ENCODE measurements around the gene SPOP.
"Not testable (repeated sequence)": the region's sequence is repeated elsewhere in the genome, so short reads cannot be mapped to it uniquely, and the experiment has no call there.

The SPOP gene

DNA sequence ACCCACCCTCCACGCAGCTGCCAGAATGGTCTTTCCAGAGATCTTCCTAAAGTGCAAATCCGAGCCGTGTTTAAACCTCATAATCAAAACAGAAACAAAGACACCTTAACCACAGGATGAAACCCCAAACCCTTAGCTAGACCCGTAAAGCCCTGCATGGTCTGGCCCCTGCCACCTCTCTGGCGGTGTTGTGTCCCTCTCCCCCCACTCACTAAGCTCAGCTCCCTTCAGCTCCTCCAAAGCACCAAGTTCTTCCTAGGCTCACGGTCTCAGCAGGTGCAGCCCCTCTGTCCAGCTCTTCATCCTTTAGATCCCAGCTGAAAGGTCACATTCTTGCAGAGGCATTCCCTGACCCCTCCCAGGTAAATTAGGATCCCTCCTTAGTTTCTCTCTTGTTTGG is 106.6 kb downstream of the SPOP start:
- no peak for DNase-seq

DNA sequence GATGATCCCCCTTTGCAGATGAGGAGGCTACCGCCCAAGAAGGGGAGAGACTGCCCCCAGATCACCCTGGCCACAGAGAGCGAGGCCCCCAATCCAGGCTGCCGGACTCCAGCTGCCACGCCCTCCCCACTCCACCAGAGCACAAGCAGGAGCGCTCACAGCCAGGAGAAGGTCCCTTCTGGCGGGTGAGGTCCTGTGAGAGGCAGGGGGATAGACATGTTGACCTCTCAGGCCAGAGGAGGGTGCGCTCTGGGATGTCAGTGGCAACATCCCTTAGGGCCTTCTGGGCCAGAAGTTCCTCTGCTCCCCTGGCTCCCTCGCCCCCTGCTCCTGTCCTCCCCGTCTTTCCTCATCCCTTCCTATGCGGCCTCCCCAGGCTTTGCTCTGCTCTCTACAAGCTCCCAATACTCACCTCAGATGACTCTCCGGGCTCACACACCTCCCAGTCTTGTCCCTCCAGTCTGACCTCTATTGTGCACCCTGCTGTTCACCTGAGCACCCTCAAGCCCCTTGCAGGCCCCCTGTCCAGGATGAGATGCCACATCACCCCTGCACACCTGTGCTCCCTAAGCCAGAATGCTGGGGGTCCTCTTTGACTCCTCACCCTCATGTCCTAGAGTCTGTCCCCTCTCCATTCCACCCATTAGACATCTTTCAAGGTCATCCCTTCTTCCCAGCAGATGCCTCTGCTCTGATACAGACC is 107.2 kb downstream of the SPOP start:
- no peak for DNase-seq

DNA sequence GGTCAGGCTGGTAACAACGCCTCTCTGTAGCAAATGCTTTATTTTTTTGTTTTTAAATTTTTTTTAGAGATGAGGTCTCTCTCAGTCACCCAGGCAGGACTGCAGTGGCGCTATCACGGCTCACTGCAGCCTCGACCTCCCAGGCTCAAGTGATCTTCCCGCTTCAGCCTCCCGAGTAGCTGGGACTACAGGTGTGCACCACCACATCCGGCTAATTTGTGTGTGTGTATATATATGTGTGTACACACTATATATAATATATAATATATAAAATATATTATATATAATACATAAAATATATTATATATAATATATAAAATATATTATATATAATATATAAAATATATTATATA is 109.2 kb downstream of the SPOP start:
- not testable (repeated sequence) for DNase-seq

DNA sequence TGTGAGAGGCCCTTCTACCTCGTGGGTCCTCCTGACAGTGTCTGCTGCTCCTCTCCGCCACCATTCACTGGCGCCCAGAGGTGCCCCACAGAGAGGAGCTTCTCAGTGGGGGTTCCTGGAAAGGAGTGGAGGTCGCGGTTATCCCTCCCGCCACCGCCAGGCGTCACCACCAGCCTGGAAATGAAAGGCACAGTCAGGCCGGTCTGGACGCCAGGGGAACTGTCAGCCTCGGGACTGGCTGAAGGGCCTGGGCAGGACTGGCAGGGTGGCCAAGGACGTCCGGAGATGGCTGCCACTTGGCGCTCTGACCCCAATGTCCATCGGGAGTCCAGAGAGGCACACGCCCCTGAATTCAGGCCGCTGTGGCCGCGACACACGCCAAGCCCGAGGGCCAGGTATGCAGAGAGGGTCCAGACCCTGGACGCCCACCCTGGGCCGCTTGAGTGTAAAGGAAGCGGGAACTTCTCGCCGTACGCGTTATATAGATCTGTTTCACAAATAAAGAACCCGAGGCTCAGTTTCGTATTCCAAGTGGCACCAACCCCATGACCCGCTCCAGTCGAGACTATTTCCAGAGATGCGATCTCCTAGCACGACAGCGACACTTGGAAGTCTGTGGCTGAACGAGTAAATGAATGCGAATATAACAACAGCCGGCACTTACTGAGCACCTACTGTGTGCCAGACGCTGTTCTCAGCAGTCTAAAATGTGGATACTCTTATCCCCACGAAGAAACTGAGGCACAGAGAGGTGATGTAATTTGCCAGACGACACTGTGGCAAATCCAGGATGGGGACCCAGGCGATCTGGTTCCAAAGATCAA is 109.8 kb downstream of the SPOP start:
- peak; percentile 84 for DNase-seq

DNA sequence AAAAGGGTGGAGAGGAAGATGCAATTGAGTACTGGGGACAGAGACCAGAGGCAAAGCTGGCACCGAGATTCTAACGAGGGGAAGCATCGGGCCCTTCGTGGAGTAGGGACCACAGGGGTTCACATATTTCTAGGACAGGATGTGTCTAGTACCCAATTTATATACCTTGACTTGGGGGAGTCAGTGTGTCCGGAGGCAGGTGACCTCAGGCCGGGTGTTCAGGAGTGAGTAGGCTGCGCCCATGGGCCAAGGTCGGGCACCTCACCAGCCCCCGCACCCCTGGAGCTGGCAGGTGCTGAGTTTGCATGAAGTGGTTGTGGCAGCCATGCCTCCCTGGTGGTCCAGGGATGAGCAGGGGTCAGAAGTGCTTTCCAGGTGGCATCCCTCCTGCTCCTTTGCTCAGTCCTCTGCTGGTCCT is 110.8 kb downstream of the SPOP start:
- DNase-seq = no peak

DNA sequence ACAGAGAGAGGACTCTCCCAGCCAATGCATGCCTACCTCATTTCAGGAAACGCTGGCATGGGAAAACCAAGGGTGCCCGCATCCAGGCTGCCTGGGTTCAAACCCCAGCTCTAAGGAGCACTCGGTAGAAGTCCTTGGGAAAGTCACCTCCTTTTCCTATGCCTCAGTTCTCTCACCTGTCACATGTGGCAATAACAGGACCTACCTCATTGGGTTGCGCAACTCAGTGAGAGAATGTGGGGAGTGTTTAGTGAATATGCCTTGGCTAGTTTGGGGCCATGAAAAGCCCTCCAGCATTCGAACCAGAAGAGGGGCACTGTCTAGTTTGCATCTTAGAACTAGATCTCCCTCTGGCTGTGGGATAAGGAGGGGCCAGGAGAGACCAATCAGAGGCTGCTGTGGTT is 111.2 kb downstream of the SPOP start:
- DNase-seq = no peak

DNA sequence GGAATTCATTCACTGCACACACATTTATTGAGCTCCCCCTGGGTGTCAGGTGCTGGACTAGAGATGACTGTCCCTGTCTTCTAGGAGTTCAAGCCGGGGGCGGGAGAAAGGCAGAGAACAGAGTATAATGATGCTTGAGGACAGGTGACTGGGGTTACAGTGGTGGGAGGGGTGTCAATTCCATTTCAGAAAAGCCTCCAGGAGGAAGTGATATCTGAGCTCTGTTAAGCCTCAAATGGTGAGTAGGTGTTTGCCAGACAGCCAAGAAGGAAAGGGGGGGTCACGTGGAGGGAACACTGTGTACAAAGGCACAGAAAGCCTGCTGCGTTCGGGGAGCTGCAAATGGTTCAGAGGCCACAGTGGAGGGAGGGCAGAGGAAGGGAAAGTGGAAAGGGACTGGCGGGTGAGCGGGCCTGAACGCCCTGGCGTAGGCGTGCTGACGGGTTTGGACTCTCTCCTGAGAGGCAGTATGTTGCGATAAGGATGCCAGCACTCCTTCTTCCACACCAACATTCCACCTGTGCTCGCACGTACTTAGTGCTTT is 111.9 kb downstream of the SPOP start:
- no peak for DNase-seq

DNA sequence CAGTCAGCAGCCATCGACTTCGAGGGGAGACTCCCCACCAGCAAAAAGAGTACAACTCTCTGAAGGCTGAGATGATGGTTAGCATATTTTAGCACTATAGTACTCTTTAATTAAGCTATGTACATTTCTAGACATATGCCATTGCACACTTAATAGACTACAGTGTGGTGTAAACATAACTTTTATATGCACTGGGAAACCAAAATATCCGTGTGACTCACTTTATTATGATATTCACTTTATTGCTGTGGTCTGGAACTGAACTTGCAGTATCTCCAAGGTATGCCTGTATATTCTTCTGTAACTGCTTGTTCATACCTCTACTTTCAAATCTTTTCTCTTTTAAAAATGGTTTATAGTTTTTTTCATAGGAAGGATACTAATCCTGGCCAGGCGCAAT is 113.3 kb downstream of the SPOP start:
- no peak for DNase-seq

DNA sequence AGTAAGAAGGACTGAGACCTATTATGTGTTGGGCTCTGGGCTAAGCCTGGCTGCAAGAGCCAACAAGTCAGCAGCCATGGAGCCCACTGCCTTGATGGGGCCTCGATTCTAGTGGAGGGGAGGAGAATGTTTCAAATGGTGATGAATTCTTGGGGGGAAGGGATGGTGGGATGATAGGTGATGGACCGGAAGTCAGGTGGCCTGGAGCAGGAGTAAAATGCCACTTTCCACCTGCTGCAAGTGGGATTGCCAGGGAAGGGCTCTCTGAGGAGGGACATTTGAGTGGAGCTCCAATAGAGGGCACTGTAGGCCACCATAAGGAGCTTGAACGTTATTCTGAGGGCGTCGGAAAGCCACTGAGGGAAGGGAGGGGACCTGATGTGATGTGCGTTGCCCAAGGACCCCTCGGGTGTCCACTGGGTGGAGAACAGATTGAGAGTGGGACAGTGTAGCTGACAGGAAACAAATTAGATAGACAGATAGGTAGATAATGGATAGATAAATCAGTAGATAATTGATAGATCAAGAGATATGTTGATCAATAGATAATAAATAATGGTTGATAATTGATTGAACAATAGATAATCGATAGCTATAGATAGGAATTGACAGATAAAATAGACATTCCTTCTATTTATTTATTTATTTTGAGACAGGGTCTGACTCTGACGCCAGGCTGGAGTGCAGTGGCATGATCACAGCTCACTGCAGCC is 120.4 kb downstream of the SPOP start:
- peak; percentile 40 to 52 for DNase-seq

DNA sequence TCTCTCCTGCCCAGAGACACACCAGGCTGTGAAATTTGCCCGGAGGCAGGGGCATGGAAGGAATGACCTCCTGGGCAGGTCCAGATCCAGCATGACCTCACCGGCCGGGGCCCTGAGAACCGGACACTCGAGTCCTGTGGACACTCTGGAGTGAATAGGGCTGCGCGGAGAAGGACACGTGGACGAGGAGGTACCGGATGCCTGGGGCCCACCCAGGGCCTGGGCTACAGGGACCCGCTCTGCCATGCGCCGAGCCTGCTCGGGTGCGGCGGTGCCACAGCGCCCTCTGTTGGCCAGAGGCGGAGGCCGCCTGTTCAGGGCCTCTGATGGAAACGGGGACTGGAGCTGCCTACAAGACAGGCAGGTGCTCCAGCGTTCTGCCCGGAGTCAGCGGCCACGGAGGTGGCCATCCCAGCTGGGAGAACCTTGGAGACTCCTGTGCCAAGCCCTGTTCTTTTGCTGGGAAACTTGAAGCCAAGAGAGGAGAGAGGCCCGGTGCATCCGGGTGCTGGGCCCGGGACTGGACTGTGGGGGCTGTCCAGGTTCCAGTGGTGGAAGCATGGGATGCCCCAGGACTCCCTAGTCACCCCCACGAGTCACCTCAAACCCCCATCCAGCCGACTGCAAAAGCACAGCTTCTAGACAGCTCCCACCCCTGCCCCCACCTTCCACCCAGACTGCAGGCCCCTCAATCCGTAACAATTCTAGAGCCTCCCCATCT is 121.5 kb downstream of the SPOP start:
- DNase-seq = peak; percentile 81 to 82

DNA sequence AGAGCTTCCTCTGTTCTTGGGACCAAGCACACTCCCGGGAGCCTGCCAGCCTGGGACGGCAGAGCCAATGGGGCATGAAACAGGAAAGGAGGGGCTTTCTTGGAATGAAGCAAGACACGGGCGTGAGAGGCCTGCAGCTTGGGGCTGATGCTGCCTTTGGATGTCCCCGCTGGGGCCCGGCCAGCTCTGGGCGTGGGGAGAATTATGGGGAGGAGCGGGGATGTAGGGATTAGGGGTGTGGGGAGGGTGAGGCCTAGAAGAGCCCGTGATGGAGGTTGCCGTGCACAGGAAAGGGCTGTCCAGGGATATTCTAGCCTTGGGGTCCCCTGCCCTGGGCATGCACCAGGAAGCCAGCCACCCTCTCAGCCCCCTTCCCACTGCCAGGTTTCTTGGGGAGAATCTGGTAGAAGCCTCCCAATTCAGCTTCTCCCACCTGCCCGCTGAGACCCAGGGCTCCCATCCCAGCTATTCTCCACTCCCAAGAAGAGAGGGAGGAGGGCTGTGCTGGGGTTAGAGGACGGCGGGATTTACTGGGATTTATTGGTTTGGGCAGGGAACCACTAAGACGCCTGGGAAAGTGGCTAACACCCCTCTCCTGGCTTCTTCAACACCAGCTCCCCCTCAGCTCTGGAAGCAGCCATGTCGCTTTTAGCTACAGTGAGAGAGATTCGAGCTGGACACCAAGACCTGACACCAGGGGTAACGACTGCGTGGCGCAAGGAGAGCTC is 122.2 kb downstream of the SPOP start:
- DNase-seq = no peak

DNA sequence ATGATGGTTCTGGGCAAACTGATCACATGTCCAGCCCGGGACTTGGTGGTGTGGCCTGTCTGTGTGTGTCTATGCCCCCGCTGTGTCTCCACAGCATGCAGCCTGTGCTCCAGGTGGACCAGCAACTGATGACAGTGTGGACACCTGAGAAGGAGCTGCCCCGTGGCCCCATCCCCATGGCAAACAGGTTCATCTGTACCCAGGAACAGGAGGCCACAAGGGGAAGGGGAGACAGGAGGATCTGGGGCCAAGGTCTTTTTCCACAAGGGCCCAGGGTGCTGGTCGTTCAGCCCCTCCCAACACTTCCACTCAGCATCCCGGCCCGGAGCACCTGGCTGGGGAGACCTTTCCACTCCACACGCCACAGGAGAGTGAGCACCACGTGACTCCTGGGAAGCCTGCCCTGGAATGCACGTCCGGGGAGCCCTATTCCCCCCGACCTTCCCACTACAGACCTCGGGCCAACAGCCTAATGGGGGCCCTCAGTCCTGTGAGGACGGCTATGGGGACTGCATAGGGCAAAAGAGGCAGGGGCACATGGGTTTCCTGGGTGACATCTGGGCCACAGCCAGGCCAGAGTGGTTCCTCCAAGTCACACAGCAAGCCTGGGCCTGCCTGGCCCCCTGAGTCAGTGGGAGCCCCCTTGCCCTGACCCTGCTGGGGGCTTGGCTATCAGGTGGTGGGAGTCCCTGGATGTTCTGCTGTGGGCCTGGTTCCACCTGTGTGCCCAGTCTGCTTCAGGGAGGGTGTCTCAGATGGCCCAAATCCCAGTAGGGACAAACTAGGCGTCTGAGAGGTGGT is 123.0 kb downstream of the SPOP start:
- DNase-seq = no peak

DNA sequence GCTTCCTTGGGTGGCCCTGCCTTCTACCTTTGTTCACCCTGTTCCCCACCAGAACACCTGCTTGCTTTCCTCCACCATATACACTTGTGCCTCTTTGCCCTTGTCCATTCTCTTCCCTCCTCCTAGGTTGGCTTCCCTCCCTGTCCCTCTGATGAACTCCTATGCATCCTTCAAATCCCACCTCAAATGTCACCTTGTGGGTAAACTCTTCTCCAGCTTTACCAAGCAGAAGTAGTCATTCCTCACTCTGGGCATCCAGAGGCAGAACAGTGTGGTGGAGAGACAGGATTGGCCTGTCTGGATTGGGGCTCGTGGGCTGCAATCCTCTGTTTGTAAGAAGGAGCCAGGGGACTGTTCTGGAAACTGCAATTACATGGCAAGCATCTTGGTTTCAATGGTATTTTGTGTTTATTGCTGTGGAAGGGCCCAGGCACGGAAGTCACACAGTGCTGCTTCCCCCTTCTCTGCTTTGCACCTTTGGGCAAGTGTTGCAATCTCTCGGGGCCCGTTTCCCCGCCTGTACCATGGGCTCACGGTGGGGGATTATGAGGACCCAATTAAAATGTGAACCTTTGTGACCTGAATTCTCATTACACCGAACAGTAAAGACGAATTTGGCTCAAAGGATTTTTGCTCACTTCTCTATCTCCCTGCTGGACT is 124.1 kb downstream of the SPOP start:
- DNase-seq = no peak

DNA sequence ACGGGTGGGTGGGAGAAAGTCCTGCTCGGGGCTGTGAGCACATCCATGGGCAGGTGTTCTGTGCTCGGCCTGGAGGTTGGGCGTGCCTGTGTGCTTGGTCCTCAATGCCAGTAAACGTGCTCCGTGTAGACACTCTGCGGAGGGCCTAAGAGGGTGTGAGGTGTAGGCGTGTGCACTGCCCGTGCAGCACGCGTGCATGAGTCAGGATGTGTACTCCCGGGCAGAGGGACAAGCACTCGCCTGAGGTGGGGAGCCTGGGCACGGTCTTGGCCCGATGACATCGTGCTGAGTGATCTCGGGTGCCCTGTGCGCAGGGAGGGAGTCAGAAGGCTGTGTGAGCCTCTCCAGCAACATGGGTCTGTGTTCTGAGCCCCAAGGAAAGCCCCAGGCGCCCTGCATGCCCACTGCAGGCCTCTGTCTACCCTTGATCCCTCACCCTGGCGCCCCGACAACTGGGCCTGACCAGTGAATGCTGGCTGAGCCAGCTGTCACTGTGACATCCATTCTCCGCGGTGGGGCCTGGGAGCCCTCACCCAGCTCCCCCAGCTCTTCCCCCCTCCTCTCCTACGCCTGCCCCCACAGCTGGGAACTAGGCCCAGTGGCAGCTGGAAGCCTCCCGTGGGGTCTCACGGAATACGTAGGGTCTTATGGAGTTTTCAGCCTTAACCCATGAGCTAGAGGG is 125.7 kb downstream of the SPOP start:
- no peak for DNase-seq

DNA sequence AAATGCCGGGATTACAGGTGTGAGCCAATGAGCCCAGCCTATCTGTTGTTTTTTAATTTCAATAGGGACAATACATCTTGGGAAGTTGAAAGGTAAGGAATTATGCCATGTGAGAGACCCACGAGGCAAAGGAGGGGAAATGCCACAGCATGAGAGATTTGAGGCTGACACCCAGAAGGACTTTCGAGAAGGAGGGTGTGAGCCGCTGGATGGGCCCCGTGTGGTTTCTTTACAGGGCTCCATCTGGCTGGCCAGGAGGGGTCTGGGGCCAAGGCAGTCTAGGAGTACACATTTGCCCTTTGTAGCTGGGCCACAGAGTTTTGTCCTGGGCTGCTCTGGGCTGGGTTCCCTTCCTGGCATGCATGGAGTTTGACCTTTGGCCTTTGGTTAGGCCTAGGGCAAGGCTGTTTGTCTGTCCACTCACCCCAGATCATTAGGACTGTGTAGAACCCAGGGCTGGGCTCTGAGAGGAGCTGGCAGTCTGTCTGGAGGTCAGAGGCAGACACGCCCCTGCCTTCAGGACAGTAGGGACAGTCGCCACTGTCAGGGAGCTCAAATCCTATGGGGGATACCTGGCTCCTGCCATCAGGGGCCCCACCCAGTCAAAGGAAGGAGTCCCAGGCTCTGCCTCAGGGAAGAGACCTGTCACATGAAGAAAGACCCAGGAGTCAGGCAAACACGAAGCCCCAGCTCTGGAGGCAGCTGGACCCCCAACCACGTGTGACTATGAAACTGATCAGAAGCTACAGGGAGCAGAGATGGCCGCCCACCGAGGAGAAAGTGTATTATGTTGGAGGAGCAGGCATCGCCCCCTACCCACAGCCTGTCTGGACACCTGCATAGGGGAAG is 126.5 kb downstream of the SPOP start:
- DNase-seq = no peak

DNA sequence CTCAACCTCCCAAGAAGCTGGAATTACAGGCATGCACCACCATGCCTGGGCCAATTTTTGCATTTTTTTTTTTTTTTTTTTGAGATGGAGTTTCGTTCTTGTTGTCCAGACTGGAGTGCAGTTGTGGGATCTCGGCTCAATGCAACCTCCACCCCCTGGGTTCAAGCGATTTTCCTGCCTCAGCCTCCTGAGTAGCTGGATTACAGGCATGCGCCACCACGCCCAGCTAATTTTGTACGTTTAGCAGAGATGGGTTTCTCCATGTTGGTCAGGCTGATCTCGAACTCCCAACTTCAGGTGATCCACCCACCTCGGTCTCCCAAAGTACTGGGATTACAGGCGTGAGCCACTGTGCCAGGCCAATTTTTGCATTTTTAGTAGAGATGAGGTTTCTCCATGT is 127.1 kb downstream of the SPOP start:
- DNase-seq = not testable (repeated sequence)

DNA sequence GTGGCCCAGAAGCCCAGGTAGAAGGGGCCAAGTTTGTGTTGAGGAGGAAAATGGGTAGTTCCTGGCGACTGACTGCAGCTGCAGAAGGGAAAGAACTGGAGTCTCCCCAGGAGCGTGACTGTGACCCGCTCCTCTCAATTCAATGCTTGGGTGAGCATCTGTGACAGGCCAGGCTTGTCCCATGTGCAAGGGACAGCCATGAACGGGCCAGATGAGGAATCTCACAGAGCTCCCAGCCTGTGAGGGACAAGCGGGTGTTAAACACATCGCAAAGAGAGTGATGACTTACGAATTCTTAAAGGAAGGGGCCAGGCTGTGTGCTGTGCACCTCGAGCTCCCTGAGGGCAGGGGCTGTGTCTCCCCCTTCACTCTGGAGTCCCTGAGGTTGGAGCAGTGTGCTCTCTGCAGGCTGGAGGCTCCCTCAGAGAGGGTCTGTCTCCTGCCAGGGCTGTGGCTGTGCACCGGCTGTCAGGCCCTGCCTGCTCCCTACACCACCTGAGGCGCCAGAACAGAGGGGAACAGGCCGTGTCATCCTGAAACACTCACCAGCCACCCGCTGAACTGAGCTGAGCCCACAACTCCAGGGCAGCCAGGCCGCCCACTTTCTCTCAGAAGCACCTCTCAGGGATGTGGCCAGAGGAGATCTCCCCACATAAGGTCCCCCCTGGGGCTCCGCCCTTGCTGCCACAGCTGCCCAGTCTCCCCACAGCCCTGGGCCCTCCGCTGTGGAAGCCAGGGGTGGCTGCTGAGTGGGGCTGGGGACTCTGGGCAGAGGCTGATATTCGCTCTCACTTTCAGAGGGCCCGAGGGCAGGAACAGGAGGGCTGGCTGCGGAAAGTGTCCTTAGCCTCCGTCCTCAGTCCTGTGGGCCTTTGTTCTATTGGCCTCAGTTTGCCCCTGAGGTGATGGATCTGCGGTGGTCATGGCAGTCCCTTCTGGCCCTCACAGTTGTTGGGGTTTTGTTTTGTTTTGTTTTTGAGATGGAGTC is 127.9 kb downstream of the SPOP start:
- no peak for DNase-seq

DNA sequence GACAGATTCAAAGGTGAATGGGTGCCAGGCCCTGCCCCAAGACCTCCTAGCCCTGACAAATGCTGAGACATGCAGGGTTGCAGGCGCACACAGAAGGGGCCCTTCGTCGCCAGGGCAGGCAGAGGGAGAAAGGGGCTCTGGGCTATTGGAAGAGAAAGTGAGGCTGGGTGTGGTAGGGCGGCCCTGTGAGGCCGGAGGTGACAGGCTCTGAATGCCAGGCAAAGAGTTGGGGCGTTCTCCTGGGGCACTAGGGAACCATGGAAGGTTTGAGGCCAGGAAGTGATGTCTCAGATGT is 128.6 kb downstream of the SPOP start:
- DNase-seq = no peak
